HG03342 (cell line): ENCODE measurements around the gene GAL3ST2.
"Not testable (repeated sequence)": the region's sequence is repeated elsewhere in the genome, so short reads cannot be mapped to it uniquely, and the experiment has no call there.

ENCODE experiments used
- ATAC-seq: cut with Tn5 transposase; IDR thresholded peaks from one replicate; pipeline ENCODE4 v1.9.1; 2021; ENCODE audit warnings: mild to moderate bottlenecking, moderate library complexity; ENCODE audit not compliant: unreplicated experiment

Gene GAL3ST2

DNA sequence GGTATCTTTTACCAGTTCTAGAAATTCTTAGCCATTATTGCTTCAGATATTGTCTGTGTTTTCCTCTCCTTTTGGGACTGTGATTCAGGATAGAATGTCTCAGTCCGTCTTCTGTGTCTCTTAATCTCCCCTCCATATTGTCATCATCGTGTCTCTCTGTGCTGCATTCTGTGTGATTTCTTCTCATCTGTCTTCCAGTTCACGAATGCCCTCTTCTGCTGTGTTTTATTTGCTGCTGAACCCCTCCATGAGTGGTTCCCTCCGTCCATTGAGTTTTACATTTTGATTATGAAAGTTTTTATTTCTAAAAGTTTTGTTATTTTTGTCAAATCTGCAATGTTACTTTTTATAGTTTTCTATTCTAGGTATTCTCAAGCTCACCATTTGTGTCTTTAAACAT lies 30.5 kb upstream of the GAL3ST2 start:
- no peak for ATAC-seq

DNA sequence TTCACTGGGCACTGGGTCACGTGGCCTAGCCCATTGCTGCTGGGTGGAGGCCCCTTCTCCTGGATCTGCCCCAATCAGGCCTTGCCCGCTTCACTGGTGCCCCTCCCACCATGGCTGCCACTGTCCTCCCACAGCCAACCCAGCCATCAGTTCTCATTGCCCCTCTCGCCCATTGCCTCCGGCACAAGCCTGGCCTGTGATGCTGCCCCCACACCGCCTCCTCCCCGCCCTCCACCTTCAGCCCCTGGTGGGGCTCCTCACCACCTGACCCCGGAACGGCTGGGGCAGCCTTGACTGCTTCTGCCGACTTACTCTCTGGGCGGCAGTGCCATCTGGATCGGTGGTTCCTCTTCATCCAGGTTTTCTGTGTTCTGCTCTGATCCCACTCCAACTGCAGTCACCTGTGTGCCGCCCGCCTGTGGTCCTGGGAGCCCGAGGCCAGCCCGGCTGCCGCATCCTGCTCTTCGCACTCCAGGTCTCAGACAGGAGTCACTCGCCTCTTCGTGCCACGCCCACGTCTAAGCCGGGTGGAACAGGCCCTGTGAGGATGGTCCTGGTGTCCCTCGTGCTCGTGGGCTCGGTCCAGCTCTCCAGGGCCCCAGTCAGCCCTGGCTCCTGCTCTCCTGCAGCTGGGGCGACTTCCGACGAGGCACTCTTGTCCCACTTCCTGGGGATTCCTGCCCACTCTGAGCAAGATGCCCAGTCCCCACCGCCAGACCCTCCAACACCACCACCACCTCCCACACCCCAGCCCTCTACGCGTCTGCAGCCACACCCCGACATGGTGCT lies 28.0 kb upstream of the GAL3ST2 start:
- no peak for ATAC-seq

GRCh38 chr2:241750076-241750840 lies 26.4 kb upstream of the GAL3ST2 start:
- ATAC-seq: no peak

GRCh38 chr2:241751152-241751551 lies 25.5 kb upstream of the GAL3ST2 start:
- ATAC-seq: no peak

DNA sequence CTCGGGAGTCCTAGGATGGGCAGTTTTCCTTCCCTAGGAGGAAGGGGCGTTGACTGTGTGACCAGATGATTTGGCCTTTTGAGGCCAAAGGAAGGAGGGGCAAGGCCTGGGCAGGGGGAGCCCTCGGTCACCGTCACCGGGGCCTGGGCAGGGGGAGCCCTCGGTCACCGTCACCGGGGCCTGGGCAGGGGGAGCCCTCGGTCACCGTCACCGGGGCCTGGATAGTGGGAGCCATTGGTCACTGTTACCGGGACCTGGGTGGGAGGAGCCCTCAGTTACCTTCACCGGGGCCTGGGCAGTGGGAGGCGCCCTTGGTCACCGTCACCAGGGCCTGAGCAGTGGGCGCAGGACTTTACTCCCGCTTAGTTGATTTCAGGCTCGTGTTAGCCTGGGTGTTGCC lies 24.8 kb upstream of the GAL3ST2 start:
- ATAC-seq: no peak

- ATAC-seq: no peak
These were observed 24.4 kb upstream of the GAL3ST2 start for GRCh38 chr2:241752253-241752652.

GRCh38 chr2:241752689-241753276 lies 23.8 kb upstream of the GAL3ST2 start:
- no peak for ATAC-seq

- no peak for ATAC-seq
These were observed 23.1 kb upstream of the GAL3ST2 start for GRCh38 chr2:241753493-241753892.

DNA sequence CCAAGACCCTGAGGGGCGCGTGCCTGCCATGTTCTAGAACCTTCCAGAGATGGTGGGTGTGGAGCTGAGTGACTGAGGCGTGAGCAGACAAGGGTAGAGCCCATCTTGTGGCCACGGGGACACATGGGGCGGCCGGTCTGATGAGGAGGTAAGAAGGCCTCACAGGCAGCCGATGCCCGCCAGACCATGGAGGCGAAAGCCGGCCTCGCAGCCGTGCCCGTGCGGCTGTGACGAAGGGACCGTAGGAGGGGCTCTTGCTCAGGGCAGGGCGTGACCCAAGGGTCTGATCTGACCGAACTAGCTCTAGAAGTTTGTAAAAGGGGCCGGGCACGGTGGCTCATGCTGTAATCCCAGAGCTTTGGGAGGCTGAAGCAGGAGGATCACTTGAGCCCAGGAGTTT lies 22.6 kb upstream of the GAL3ST2 start:
- no peak for ATAC-seq

- no peak for ATAC-seq
These were observed 21.5 kb upstream of the GAL3ST2 start for GRCh38 chr2:241755166-241755565.

GRCh38 chr2:241755777-241756176 lies 20.8 kb upstream of the GAL3ST2 start:
- no peak for ATAC-seq

DNA sequence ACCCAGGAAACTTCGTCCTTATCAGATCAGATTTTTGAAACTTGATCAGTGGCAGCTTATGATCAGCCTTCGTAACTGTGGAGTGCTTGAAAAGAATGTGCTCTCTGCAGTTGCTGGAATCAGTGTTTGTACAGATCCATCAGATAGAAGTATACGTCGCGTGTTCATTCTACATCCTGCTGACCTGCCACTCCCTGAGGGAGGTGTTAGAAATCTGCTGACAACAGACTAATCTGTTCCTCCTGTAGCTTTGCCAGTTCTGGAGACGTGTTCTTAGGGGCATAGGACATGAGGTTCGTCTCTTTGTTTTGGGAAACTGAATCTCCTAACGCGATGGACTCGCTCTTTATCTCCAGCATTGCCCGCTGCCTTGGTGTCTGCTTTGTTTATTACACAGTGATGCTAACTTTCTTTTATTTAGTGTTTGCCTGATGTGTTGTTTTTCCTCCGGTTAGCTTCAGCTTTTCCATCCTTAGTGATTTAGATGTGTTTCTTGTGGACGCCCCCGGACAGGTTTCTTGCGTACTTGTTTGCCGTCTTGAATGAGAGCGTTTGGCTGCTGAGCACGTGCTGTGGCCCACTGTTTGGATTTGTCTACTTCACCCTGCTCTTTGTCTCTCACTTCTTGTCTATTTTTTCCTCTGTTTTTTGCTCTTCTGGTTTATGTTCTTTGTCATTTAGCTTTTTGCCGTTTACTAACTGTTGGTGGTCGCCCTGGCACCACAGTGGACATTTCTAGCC lies 17.4 kb upstream of the GAL3ST2 start:
- ATAC-seq: no peak

GRCh38 chr2:241759893-241760292 lies 16.7 kb upstream of the GAL3ST2 start:
- not testable (repeated sequence) for ATAC-seq

DNA sequence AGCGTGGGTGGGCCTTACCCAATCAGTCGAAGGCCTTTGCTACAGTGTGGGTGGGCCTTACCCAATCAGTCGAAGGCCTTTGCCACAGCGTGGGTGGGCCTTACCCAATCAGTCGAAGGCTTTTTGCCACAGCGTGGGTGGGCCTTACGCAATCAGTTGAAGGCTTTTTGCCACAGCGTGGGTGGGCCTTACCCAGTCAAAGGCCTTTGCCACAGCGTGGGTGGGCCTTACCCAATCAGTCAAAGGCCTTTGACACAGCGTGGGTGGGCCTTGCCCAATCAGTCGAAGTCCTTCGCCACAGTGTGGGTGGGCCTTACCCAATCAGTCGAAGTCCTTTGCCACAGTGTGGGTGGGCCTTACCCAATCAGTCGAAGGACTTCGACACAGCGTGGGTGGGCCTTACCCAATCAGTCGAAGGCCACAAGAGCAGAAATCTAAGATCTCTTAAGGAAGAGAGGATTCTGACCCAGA lies 16.3 kb upstream of the GAL3ST2 start:
- ATAC-seq: no peak

DNA sequence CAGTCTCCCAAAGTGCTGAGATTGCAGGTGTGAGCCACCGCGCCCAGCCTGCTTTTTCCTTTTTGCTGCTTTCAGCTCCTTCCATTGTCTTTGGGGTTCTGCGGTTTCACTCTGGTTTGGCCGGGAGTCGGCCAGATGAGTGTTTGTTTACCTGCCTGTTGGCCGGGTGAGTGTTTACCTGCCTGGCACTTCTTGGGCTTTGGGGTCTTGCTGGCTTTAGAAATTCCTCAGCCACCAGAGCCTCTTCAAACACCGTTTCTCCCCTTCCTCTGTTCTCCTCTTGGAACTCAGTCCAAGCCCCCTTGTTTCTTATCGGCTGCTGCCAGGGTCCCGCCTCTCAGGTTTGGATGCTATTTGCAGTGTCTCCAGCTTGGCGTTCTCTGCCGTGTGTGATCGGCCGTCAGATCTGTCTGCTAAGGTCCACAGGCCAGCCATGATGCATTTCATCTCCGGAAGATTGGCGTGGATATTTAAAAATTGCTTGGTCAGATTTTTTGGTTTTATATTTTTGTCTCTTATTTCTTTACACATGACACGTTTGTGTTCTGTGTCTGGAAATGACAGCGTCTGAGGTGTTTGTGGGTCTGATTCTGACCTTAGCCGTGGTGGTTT lies 14.2 kb upstream of the GAL3ST2 start:
- ATAC-seq: no peak

GRCh38 chr2:241762933-241763369 lies 13.7 kb upstream of the GAL3ST2 start:
- no peak for ATAC-seq

DNA sequence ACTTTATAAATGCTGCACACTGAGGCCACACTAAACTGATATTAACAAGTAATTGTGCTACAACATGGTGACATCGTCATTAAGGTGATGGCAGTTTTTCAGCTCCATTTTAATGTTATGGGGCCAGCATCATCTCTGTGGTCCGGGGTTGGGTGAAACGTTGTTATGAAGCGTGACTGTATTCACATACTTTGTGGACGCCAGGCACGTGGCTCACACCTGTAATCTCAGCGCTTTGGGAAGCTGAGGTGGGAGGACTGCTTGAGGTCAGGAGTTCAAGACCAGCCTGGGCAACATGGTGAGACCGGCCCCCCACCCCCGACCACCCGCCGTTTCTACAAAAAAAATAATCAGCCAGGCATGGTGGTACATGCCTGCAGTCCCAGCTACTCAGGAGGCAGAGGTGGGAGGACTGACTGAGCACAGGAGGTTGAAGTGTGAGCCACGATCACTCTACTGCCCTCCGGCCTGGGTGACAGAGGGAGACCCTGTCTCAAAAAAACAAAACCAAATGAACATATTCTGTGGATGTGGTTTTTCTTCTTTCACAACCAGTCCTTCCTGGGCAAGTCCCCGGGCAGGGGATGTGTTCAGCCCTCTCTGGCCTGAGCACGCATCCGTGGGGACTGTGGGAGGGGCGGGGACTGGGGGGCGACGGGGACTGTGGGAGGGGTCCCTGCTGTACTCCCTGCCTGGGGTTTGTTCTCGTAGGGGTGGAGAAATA lies 12.9 kb upstream of the GAL3ST2 start:
- ATAC-seq: no peak

GRCh38 chr2:241764275-241765241 lies 12.1 kb upstream of the GAL3ST2 start:
- ATAC-seq: no peak
